Stomach (tissue), 4 donors: ENCODE measurements around the gene SYT8.

Source experiments
- CTCF ChIP-seq, 7 experiments: fragments of 450-650 bp in 4 of 7; fragments of 200-600 bp in 3 of 7; sonication (generic) in 3 of 7; IDR thresholded peaks; one replicate each; pipeline ENCODE4 v1.5.1; 2016 to 2019; ENCODE audit warnings: antibody characterized with exemption in 7 of 7, control low read depth in 2 of 7, mild to moderate bottlenecking in 1 of 7
- EP300 ChIP-seq: sonication (generic); formaldehyde crosslinking; IDR thresholded peaks from one replicate; pipeline ENCODE4 v1.6.1; 2017; ENCODE audit warnings: antibody characterized with exemption
- POLR2AphosphoS5 ChIP-seq, 3 donors: sonication (generic); formaldehyde crosslinking; IDR thresholded peaks; one replicate each; pipeline ENCODE4 v1.6.1; 2016; ENCODE audit warnings: antibody characterized with exemption in 3 of 3

- TF ChIP-seq CTCF (IDR thresholded peaks at IDR 0.05), result no peak
- no peak for TF ChIP-seq EP300
- TF ChIP-seq POLR2AphosphoS5 (IDR thresholded peaks at IDR 0.05), result no peak
These were observed 19.0 kb upstream of the SYT8 start for GRCh38 chr11:1815751-1816150.
